Erythroblast (primary cell): ENCODE data around the gene GMEB2.

Source experiments
- GATA1 ChIP-seq: IDR thresholded peaks from 2 replicates; pipeline ENCODE4 v1.6.1; 2011; ENCODE audit warnings: low read depth, mild to moderate bottlenecking, control low read depth, low read length, moderate library complexity
- POLR2A ChIP-seq: IDR thresholded peaks from 2 replicates; pipeline ENCODE4 v1.6.1; 2011; ENCODE audit warnings: mild to moderate bottlenecking, low read length

DNA sequence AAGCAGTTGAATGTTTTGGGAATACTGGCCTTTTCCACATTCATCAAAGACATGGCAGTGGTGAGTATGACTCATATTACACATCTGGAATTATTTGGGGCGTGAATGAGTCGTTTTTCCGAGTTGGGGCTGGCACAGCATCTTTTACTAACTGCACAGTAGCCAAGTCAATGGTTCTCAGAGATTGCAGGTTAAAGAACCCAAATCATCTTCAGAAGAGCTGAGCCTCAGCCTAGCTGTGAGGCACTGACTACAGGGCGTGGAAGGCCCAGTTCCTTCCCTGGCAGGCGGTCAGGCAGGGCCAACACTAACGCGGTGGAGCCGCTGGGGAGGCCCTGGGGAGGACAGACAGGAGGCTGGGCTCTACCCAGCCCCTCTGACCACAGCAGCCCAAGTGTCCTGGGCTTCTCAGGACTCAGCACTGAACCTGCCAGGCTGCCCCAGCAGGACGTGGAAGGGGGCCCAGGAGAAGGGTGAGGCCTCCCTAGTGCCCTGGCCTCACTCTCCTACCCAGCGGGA, 32.8 kb downstream of the GMEB2 start:
- TF ChIP-seq POLR2A = no peak
- no peak for TF ChIP-seq GATA1
